Osteoblast (primary cell): Measurements from ENCODE around the gene TLE4. TPM values are rescaled to one million over a fixed set of nuclear protein-coding genes. Genes with fewer than 3 reads are reported as not detected.
"Not testable (repeated sequence)": the region's sequence is repeated elsewhere in the genome, so short reads cannot be mapped to it uniquely, and the experiment has no call there.

Experiments
- DNase-seq: peaks from one replicate; pipeline ENCODE4 v3.0.0; 2011; ENCODE audit warnings: low spot score, mixed read lengths; ENCODE audit not compliant: insufficient read length; ENCODE audit errors: missing footprints
- H2AFZ ChIP-seq: 2 replicates; pipeline ENCODE4 v1.6.0; 2011; ENCODE audit warnings: mild to moderate bottlenecking, low read length
- H3K27ac ChIP-seq: 2 replicates; pipeline ENCODE4 v1.5.1; 2011; ENCODE audit warnings: mild to moderate bottlenecking, low read depth, low read length, moderate library complexity
- H3K27me3 ChIP-seq: 2 replicates; pipeline ENCODE4 v1.6.0; 2012; ENCODE audit warnings: mild to moderate bottlenecking, control low read depth, inconsistent platforms, low read length, moderate library complexity; ENCODE audit not compliant: insufficient read depth
- H3K36me3 ChIP-seq: 2 replicates; pipeline ENCODE4 v1.5.1; 2011; ENCODE audit warnings: mild to moderate bottlenecking, low read length, control low read depth, moderate library complexity; ENCODE audit not compliant: insufficient read depth
- H3K4me1 ChIP-seq: 2 replicates; pipeline ENCODE4 v1.5.1; 2011; ENCODE audit warnings: mild to moderate bottlenecking, low read length, control low read depth, moderate library complexity; ENCODE audit not compliant: insufficient read depth
- H3K4me2 ChIP-seq: 2 replicates; pipeline ENCODE4 v1.6.0; 2011; ENCODE audit warnings: mild to moderate bottlenecking, low read length; ENCODE audit not compliant: insufficient read depth
- H3K4me3 ChIP-seq: fragments of 200-600 bp; sonication (generic); 3 replicates; pipeline ENCODE4 v1.5.1; 2012; ENCODE audit warnings: mild to moderate bottlenecking, low read length, inconsistent platforms; ENCODE audit not compliant: insufficient read depth
- H3K79me2 ChIP-seq: 2 replicates; pipeline ENCODE4 v1.6.0; 2012; ENCODE audit warnings: mild to moderate bottlenecking, low read length, control low read depth, inconsistent platforms; ENCODE audit not compliant: insufficient read depth
- H3K9me3 ChIP-seq: 2 replicates; pipeline ENCODE4 v1.5.1; 2011; ENCODE audit warnings: low read depth, low read length, control low read depth
- H4K20me1 ChIP-seq: 2 replicates; pipeline ENCODE4 v1.6.0; 2012; ENCODE audit warnings: mild to moderate bottlenecking, low read length, control low read depth; ENCODE audit not compliant: insufficient read depth
- CTCF ChIP-seq: IDR thresholded peaks from 2 replicates; pipeline ENCODE4 v1.5.1; 2011; ENCODE audit warnings: mild to moderate bottlenecking, low read depth, low read length, moderate library complexity; ENCODE audit errors: extremely low read depth
- total RNA-seq: library from RNA; depleted of rRNA; stranded (reverse); fragments of >200 nt; gene quantifications from 2 replicates; pipeline ENCODE4 v1.2.3, GENCODE V29; 2012

Gene TLE4
- total RNA-seq, 1 donor = 62.2 TPM

- no peaks in the 10 kb centered on the region for H3K79me2 ChIP-seq
Measured at GRCh38 chr9:79535534-79535933, 36.2 kb upstream of the TLE4 start.

GRCh38 chr9:79537838-79538237, 33.9 kb upstream of the TLE4 start:
- Histone ChIP-seq H3K27ac (no peak overlapping the region), H2AFZ (no peak overlapping the region), H3K4me2 (no peak overlapping the region), H4K20me1 (no peaks in the 10 kb centered on the region), H3K27me3 (no peaks in the 10 kb centered on the region), H3K9me3 (no peaks in the 10 kb centered on the region), H3K79me2 (no peaks in the 10 kb centered on the region), H3K4me1 (no peaks in the 10 kb centered on the region), H3K36me3 (no peaks in the 10 kb centered on the region), H3K4me3 (no peak overlapping the region)
- DNase-seq = no peak
- no peak for TF ChIP-seq CTCF

More at GRCh38 chr9:79535534-79535933, 36.2 kb upstream of the TLE4 start:
- no peaks in the 10 kb centered on the region for H3K4me1 ChIP-seq
- no peak overlapping the region for H3K4me2 ChIP-seq
- TF ChIP-seq CTCF = no peak
- H3K27ac ChIP-seq = no peak overlapping the region
- no peak for DNase-seq
- H2AFZ ChIP-seq = no peak overlapping the region
- no peaks in the 10 kb centered on the region for H3K27me3 ChIP-seq
- H4K20me1 ChIP-seq = no peaks in the 10 kb centered on the region
- H3K9me3 ChIP-seq = no peaks in the 10 kb centered on the region
- H3K36me3 ChIP-seq = no peaks in the 10 kb centered on the region
- H3K4me3 ChIP-seq = no peak overlapping the region

GRCh38 chr9:79542735-79543620, 28.8 kb upstream of the TLE4 start:
- H3K4me1 ChIP-seq = no peaks in the 10 kb centered on the region
- no peak for DNase-seq

GRCh38 chr9:79544375-79544774, 27.4 kb upstream of the TLE4 start:
- not testable (repeated sequence) for H3K27me3 ChIP-seq, DNase-seq, H4K20me1 ChIP-seq, H3K27ac ChIP-seq, H3K79me2 ChIP-seq, H3K4me1 ChIP-seq, H3K4me2 ChIP-seq, H3K4me3 ChIP-seq, H3K36me3 ChIP-seq, H2AFZ ChIP-seq, H3K9me3 ChIP-seq

More at GRCh38 chr9:79542735-79543620, 28.8 kb upstream of the TLE4 start:
- no peaks in the 10 kb centered on the region for H3K27me3 ChIP-seq
- H3K4me3 ChIP-seq = no peak overlapping the region
- H2AFZ ChIP-seq = no peak overlapping the region
- no peaks in the 10 kb centered on the region for H3K36me3 ChIP-seq
- H3K79me2 ChIP-seq = no peaks in the 10 kb centered on the region
- H3K9me3 ChIP-seq = no peaks in the 10 kb centered on the region
- H4K20me1 ChIP-seq = no peaks in the 10 kb centered on the region
- TF ChIP-seq CTCF = no peak
- no peak overlapping the region for H3K4me2 ChIP-seq
- no peak overlapping the region for H3K27ac ChIP-seq
